ENCODE measurements around the gene ABCD4. TPM values are rescaled to one million over a fixed set of nuclear protein-coding genes. Genes with fewer than 3 reads are reported as not detected.

Gene ABCD4
- total RNA-seq, 4 donors from 2014 or later = 20.7 to 32.2 (median 23.2) TPM

GRCh38 chr14:74257078-74257940 lies 45.4 kb downstream of the ABCD4 start:
- Histone ChIP-seq H3K4me1 (peaks cover 0 to 41% (median 23%) of the 10 kb centered on the region in 3 donors), H3K36me3 (no peaks in the 10 kb centered on the region), H3K27me3 (peaks cover 0 to 30% (median 0%) of the 10 kb centered on the region in 4 donors), H3K27ac (peak overlapping the region in 1 of 4 donors; percentile 5), H3K4me3 (peak overlapping the region; percentile 36 to 81 (median 54)), H3K9me3 (no peaks in the 10 kb centered on the region)
- TF ChIP-seq CTCF (IDR thresholded peaks at IDR 0.05) (peak; percentile 78 to 95 (median 90)), POLR2A (IDR thresholded peaks at IDR 0.05) (no peak)
- no peak for DNase-seq
- intact Hi-C loops (cut with DNase I) = no loop called here
- WGBS, 2 donors = 0% methylated on average over 3 to 8 of the region's 68 CpGs

- Histone ChIP-seq H3K27ac (no peak overlapping the region), H3K4me1 (peaks cover 0 to 29% (median 18%) of the 10 kb centered on the region in 3 donors), H3K36me3 (no peaks in the 10 kb centered on the region), H3K9me3 (no peaks in the 10 kb centered on the region), H3K27me3 (peaks cover 0 to 45% (median 0%) of the 10 kb centered on the region in 4 donors), H3K4me3 (no peak overlapping the region)
- intact Hi-C loops (cut with DNase I) = no loop called here
- 76 to 84% methylated on average over 3 of the region's 3 CpGs for WGBS, 2 donors
- no peak for TF ChIP-seq POLR2A (IDR thresholded peaks at IDR 0.05)
- no peak for TF ChIP-seq CTCF (IDR thresholded peaks at IDR 0.05)
- DNase-seq = no peak
Measured at GRCh38 chr14:74255281-74255680, 47.5 kb downstream of the ABCD4 start.

GRCh38 chr14:74249433-74250375 lies 53.0 kb downstream of the ABCD4 start:
- no peak for DNase-seq
- WGBS, 2 donors = 60 to 65% methylated on average over 12 of the region's 12 CpGs
- Histone ChIP-seq H3K4me1 (peaks cover 0 to 8% (median 4%) of the 10 kb centered on the region in 3 donors), H3K36me3 (no peaks in the 10 kb centered on the region), H3K4me3 (no peak overlapping the region), H3K27me3 (peaks cover 0 to 80% (median 0%) of the 10 kb centered on the region in 4 donors), H3K27ac (no peak overlapping the region), H3K9me3 (no peaks in the 10 kb centered on the region)
- TF ChIP-seq CTCF (IDR thresholded peaks at IDR 0.05) (no peak), POLR2A (IDR thresholded peaks at IDR 0.05) (no peak)
- intact Hi-C loops (cut with DNase I) = no loop called here

- H3K4me3 ChIP-seq = no peak overlapping the region
- H3K9me3 ChIP-seq = no peaks in the 10 kb centered on the region
- H3K36me3 ChIP-seq = no peaks in the 10 kb centered on the region
- TF ChIP-seq POLR2A (IDR thresholded peaks at IDR 0.05) (no peak), CTCF (IDR thresholded peaks at IDR 0.05) (no peak)
- DNase-seq = no peak
- peaks cover 0 to 8% (median 4%) of the 10 kb centered on the region in 3 donors for H3K4me1 ChIP-seq
- no peak overlapping the region for H3K27ac ChIP-seq
- WGBS, 2 donors = 38 to 60% methylated on average over 5 to 6 of the region's 6 CpGs
- peaks cover 2 to 93% (median 6%) of the 10 kb centered on the region in 4 donors for H3K27me3 ChIP-seq
- intact Hi-C loops (cut with DNase I) = no loop called here
Measured at GRCh38 chr14:74248017-74248416, 54.7 kb downstream of the ABCD4 start.

Data from esophagus squamous epithelium (tissue), 5 donors.